ENCODE results near the gene USH2A.

Gene USH2A

GRCh38 chr1:216422821-216423520, at the start of gene USH2A:
Gene USH2A (minus strand): TSS chr1:216423448. CDS start chr1:216422336, 1,112 bp downstream.
- no peak for DNase-seq

GRCh38 chr1:216466162-216466801, 43.0 kb upstream of the USH2A start:
- no peak for DNase-seq

GRCh38 chr1:216464489-216464888, 41.2 kb upstream of the USH2A start:
- DNase-seq, result no peak

DNA sequence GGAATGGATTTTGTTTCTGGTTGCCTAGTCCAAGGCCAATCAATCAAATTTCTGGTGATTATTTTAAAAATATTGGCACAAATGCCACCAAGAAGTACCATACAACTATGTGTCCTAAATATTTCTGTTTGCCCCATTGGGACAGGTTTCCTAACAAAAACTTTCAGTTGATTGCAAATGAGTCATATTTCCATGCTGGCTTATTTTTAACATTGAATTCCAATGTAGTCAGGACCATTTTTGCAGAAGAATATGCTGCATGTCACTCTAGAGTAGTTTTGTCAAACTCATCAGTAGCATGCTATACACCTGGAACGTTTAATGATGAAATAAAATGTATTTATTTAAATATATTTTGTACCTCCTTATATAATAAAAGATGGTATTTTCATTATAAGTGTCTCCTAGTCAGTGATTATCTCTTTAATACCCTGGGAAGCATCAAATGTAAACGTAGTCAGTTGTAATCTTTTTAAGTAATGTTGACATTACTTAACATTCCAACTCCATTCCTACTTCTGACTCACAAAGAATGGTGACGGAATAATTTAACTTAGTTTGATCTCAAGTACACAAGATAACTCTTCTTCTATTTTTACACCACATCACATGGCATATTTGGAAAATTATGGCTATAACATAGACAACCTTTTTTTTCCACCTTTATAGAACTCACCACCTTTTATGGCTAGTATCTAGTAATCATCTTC, 39.0 kb upstream of the USH2A start:
- DNase-seq, result no peak

GRCh38 chr1:216461466-216461865, 38.2 kb upstream of the USH2A start:
- DNase-seq, result no peak

GRCh38 chr1:216459651-216460207, 36.5 kb upstream of the USH2A start:
- DNase-seq, result no peak

- DNase-seq, result no peak
Measured at GRCh38 chr1:216458812-216459211, 35.6 kb upstream of the USH2A start.

- DNase-seq, result no peak
Measured at GRCh38 chr1:216457356-216457755, 34.1 kb upstream of the USH2A start.

- DNase-seq, result no peak
Measured at GRCh38 chr1:216456682-216457081, 33.4 kb upstream of the USH2A start.

GRCh38 chr1:216453777-216454176, 30.5 kb upstream of the USH2A start:
- no peak for DNase-seq

GRCh38 chr1:216450227-216450626, 27.0 kb upstream of the USH2A start:
- no peak for DNase-seq

DNA sequence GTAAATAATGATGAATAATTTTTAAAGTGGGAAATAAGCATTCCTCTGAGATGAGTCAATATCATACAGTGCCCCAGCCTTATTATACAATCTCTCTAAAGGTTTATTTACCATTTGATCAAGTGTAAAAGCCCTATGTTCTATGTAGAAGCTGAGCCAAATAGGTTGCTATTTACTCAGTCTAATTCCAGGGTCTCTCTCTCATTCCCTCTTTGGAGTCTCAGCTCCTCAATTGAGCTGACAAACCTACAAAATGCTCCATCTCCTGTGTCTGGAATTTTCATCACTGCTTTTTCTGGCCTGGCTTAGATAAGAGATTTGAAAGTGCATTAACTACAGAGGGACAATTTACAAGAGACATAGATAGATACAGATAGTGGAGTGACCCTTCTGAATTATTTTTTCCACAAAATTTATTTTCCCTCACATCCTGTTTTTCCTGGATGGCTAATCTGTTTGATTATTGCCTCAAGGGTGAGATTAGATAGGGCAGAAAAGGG, 24.8 kb upstream of the USH2A start:
- no peak for DNase-seq

DNA sequence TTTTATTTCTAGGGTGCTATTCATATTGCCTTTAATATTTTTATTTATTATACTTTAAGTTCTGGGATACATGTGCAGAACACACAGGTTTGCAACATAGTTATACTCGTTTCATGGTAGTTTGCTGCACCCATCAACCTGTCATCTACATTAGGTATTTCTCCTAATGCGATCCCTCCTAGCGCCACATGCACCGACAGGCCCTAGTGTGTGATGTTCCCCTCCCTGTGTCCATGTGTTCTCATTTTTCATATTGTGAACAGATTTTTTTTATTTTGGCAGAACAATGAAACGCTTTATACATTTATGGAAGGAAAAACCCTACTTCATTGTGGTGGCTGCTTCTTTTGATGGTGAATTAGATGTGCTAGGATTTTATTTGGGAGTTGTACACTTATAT, 14.4 kb upstream of the USH2A start:
- no peak for DNase-seq

GRCh38 chr1:216434232-216434631, 11.0 kb upstream of the USH2A start:
- no peak for DNase-seq

- DNase-seq, result no peak
Measured at GRCh38 chr1:216433175-216433574, 9.9 kb upstream of the USH2A start.

DNA sequence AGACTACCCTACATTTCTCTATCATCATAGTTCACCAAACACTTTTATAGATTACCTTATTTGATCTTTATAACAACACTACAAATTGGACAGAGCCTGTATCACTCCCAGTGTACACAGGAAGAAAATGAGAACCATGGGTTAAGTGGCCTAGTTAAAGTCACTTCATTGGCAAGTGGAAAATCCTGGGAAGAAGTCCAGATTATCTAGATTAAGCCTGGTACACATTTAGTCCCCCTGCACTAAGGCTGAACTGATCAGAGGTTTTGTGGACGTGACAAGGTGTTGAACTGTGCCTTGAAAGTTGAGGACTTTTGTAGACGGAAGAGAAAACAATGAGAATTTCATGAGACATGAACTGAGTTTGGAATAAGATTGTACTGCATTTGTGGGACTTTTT, 7.5 kb upstream of the USH2A start:
- no peak for DNase-seq

GRCh38 chr1:216425577-216425976, 2.3 kb upstream of the USH2A start:
- no peak for DNase-seq

DNA sequence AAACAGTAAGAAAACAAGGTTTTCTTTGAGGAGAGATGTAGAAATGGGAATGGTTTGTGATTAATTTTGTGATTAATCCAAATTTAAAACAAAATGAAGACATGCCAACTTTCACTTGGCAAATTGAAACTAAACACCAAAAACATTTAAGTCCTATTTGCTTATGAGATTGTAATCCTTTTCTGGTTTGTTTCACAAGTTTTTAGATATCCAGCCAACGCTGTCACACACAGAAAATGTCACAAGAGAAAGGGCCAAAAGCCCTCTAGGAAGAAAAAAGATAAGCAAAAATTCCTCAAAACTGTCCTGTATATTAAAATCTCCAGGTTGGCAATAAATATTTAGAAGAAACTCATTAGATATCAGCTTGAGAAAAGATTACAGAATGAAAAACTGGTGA, 2.5 kb downstream of the USH2A start:
- no peak for DNase-seq

DNA sequence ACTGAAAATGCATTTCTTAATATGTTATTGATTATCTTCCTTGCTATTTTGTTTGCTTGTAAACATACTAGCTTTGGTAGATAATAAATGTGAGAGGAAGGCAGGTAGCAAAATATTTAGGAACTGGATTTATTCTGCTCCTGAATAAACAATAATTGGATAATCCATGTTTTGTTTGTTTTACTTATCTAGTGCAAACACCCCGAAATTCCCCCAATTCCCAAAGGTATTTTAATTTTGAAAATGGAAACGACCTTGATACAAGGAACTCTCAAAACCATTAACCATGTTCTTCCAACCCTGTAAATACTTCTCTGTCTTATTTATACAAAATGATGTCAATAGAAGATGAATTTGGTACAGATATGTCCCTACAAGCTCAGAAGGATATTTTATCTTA, 3.0 kb downstream of the USH2A start:
- no peak for DNase-seq

GRCh38 chr1:216416488-216416887, 6.8 kb downstream of the USH2A start:
- no peak for DNase-seq

GRCh38 chr1:216410026-216410425, 13.2 kb downstream of the USH2A start:
- DNase-seq, result no peak

DNA sequence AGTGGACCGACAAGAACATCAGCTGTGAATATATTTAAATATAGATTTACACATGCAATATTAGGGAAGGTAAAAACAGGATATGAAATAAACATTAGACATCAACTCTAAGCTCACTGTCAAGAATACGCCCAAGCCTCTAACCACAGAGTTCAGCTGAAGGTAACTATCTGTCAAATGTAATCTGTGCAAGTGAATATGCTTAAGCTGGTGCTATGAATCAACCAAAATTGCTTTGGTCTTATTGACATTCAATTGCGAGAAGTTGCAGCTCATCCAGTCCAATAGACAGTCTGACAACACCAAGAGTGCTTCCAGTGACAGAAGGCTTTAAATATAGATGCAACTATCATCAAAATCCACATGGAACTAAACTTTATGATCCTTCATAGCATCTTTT, 32.3 kb downstream of the USH2A start:
- no peak for DNase-seq

GRCh38 chr1:216389774-216390173, 33.5 kb downstream of the USH2A start:
- DNase-seq, result no peak

DNA sequence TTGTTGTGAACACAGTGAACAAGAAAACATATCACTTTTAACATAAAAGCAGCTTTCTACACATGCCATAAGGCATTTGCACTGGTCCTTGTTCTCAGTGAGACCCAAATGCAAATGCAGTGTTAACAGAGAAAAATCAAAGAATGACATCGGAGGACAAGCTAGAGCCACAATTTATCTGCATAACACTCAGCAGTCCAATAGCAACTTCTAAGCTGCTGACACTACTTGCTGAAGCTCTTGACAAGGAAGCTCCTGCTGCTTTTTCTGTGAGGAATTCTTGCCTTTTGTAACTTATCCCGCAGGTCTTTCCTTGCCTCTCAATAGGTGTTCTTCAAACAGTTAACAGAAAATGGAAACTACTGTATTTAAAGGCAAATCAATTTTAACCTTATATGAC, 34.7 kb downstream of the USH2A start:
- no peak for DNase-seq

Measured in activated CD4-positive, alpha-beta T cell treated with anti-CD3 and anti-CD28 coated beads for 1 hour (primary cell).